Bronchial epithelial cell (primary cell): ENCODE measurements around the gene TP53I11. TPM values are rescaled to one million over a fixed set of nuclear protein-coding genes. Genes with fewer than 3 reads are reported as not detected.

ENCODE experiments used
- DNase-seq: peaks from one replicate; pipeline ENCODE4 v3.0.0-alpha.2; 2010; ENCODE audit warnings: low read depth
- FAIRE-seq: peaks from 2 replicates; lab custom pipeline; 2011; peaks lifted over from hg19 to GRCh38; lab: Jason Lieb, UNC
- H3K27me3 ChIP-seq: 2 replicates; pipeline ENCODE4 v1.5.1; 2011; ENCODE audit warnings: low read length; ENCODE audit not compliant: control insufficient read depth, insufficient read depth
- H3K36me3 ChIP-seq: 2 replicates; pipeline ENCODE4 v1.5.1; 2011; ENCODE audit warnings: low read length; ENCODE audit not compliant: control insufficient read depth, insufficient read depth
- H3K4me3 ChIP-seq: 2 replicates; pipeline ENCODE4 v1.5.1; 2011; ENCODE audit warnings: mild to moderate bottlenecking, low read depth, low read length, control low read depth
- total RNA-seq: library from RNA; depleted of rRNA; stranded (reverse); fragments of >200 nt; gene quantifications from 2 replicates; pipeline ENCODE4 v1.2.1, GENCODE V29; 2014
- TF ChIP-seq, protein P1 (sequence below): IDR thresholded peaks from 2 replicates; pipeline ENCODE4 v1.5.1; 2011; ENCODE audit warnings: mild to moderate bottlenecking, moderate library complexity, low read length, control low read depth, inconsistent platforms; ENCODE audit not compliant: insufficient read depth, severe bottlenecking

Gene TP53I11
- total RNA-seq, 1 donor from 2014 or later: 1.8 TPM

GRCh38 chr11:44982496-44983062 lies 31.9 kb upstream of the TP53I11 start:
- DNase-seq: no peak
- TF ChIP-seq, protein P1, sequence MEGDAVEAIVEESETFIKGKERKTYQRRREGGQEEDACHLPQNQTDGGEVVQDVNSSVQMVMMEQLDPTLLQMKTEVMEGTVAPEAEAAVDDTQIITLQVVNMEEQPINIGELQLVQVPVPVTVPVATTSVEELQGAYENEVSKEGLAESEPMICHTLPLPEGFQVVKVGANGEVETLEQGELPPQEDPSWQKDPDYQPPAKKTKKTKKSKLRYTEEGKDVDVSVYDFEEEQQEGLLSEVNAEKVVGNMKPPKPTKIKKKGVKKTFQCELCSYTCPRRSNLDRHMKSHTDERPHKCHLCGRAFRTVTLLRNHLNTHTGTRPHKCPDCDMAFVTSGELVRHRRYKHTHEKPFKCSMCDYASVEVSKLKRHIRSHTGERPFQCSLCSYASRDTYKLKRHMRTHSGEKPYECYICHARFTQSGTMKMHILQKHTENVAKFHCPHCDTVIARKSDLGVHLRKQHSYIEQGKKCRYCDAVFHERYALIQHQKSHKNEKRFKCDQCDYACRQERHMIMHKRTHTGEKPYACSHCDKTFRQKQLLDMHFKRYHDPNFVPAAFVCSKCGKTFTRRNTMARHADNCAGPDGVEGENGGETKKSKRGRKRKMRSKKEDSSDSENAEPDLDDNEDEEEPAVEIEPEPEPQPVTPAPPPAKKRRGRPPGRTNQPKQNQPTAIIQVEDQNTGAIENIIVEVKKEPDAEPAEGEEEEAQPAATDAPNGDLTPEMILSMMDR: no peak
- Histone ChIP-seq H3K4me3 (no peak overlapping the region), H3K36me3 (no peaks in the 10 kb centered on the region), H3K27me3 (peaks cover 6% of the 10 kb centered on the region)
- FAIRE-seq: no peak

DNA sequence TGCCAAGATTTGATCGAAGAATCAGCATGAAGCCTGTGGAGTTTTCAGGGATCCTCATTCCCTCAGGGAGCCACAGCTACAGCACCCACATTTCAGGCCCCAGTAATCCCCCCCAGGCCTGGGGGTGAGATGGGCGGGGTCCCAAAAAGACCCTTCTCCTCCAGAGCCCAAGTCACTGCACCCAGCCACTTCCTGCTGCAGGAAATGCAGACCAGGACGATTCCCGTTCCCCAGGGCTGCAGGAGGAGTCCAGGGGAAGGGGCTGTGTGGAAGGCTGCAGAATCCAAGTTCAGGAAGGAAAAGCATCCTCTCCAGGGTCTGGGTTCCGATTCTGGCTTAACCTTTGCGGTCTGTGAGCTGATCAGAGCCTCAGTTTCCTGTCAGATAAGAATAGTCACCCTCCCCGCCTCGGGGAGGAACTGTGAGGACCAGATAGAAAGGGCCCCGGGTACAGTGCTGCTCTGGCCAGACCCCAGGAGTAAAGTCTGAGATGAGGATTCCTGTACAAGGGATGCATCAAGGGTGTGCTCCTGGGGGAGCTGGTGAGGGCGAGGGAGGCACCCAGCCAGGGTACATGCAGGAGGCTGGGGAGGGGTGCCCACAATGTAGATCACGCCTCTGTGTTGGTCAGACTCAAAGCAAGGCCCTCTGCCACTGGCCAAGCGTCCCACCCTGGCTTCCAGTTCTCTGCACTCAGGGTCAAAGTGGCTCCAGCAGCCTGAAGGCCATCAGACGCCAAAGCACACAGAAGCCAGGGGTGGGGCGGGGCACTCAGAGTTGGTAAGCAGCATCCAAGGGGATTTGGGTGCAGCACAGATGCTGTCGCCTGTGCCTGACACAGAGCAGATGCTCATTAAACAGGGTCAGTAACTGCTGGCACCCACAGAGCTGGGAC lies 30.1 kb upstream of the TP53I11 start:
- TF ChIP-seq, protein P1: no peak
- Histone ChIP-seq H3K36me3 (no peaks in the 10 kb centered on the region), H3K27me3 (peaks cover 6% of the 10 kb centered on the region), H3K4me3 (no peak overlapping the region)
- no peak for DNase-seq
- FAIRE-seq: no peak

- TF ChIP-seq, protein P1: no peak
- no peak overlapping the region for H3K4me3 ChIP-seq
- H3K27me3 ChIP-seq: peaks cover 4% of the 10 kb centered on the region
- peak; percentile 100 for FAIRE-seq
- DNase-seq: peak; percentile 91
- H3K36me3 ChIP-seq: no peaks in the 10 kb centered on the region
Measured at GRCh38 chr11:44979543-44980399, 29.1 kb upstream of the TP53I11 start.

GRCh38 chr11:44978961-44979331 lies 28.3 kb upstream of the TP53I11 start:
- peaks cover 4% of the 10 kb centered on the region for H3K27me3 ChIP-seq
- no peaks in the 10 kb centered on the region for H3K36me3 ChIP-seq
- H3K4me3 ChIP-seq: no peak overlapping the region
- TF ChIP-seq, protein P1: peak; percentile 7
- peak; percentile 65 for DNase-seq
- FAIRE-seq: peak; percentile 47

DNA sequence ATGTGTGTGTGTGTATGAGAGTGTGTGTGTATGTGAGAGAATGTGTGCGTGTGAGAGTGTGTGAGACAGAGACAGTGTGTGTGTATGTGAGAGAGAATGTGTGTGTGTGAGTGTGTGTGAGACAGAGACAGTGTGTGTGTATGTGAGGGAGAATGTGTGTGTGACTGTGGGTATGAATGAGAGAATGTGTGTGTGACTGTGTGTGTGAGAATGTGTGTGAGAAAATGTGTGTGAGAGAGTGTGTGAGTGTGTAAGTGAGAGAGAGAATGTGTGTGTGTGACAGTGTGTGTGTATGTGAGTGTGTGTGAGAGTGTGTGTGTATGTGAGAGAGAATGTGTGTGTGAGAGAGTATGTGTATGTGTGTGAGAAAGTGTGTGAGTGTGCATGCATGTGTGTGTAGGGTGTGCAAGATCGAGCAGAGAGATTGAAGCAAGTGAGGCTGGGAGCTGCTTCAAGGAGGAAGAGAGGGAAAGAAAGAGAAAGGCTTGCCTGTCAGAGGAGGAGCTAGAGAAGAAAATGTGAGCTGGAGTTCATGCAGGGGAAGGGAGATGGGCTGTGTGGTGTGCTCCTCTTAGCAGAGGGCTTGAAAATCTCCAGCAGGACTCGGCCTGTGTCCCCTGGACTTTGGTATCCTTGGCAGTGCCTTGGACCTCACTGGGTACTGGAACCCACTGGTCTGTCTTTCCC lies 27.7 kb upstream of the TP53I11 start:
- Histone ChIP-seq H3K27me3 (peaks cover 4% of the 10 kb centered on the region), H3K36me3 (no peaks in the 10 kb centered on the region), H3K4me3 (no peak overlapping the region)
- peak; percentile 93 for FAIRE-seq
- no peak for DNase-seq
- TF ChIP-seq, protein P1: no peak
